NT2/D1 (cell line): Measurements from ENCODE around the gene MKNK1.

Experiments used
- YY1 ChIP-seq: IDR thresholded peaks from 2 replicates; pipeline ENCODE4 v1.6.1; 2011; ENCODE audit not compliant: insufficient read length, insufficient read depth
- ZNF274 ChIP-seq: IDR thresholded peaks from 2 replicates; pipeline ENCODE4 v1.6.1; 2011; ENCODE audit warnings: mild to moderate bottlenecking, low read depth, low read length

- TF ChIP-seq ZNF274, result no peak
- no peak for TF ChIP-seq YY1
Measured at GRCh38 chr1:46603858-46604549, at the start of gene MKNK1.
